Osteoblast (primary cell): ENCODE results near the gene PRXL2C. TPM values are rescaled to one million over a fixed set of nuclear protein-coding genes. Genes with fewer than 3 reads are reported as not detected.
A peak's percentile ranks its signal among the peaks of the same experiment; 100 is the strongest.

Source experiments
- DNase-seq: peaks from one replicate; pipeline ENCODE4 v3.0.0; 2011; ENCODE audit warnings: low spot score, mixed read lengths; ENCODE audit not compliant: insufficient read length; ENCODE audit errors: missing footprints
- H2AFZ ChIP-seq: 2 replicates; pipeline ENCODE4 v1.6.0; 2011; ENCODE audit warnings: mild to moderate bottlenecking, low read length
- H3K27ac ChIP-seq: 2 replicates; pipeline ENCODE4 v1.5.1; 2011; ENCODE audit warnings: mild to moderate bottlenecking, low read depth, low read length, moderate library complexity
- H3K27me3 ChIP-seq: 2 replicates; pipeline ENCODE4 v1.6.0; 2012; ENCODE audit warnings: mild to moderate bottlenecking, control low read depth, inconsistent platforms, low read length, moderate library complexity; ENCODE audit not compliant: insufficient read depth
- H3K36me3 ChIP-seq: 2 replicates; pipeline ENCODE4 v1.5.1; 2011; ENCODE audit warnings: mild to moderate bottlenecking, low read length, control low read depth, moderate library complexity; ENCODE audit not compliant: insufficient read depth
- H3K4me1 ChIP-seq: 2 replicates; pipeline ENCODE4 v1.5.1; 2011; ENCODE audit warnings: mild to moderate bottlenecking, low read length, control low read depth, moderate library complexity; ENCODE audit not compliant: insufficient read depth
- H3K4me2 ChIP-seq: 2 replicates; pipeline ENCODE4 v1.6.0; 2011; ENCODE audit warnings: mild to moderate bottlenecking, low read length; ENCODE audit not compliant: insufficient read depth
- H3K4me3 ChIP-seq: fragments of 200-600 bp; sonication (generic); 3 replicates; pipeline ENCODE4 v1.5.1; 2012; ENCODE audit warnings: mild to moderate bottlenecking, low read length, inconsistent platforms; ENCODE audit not compliant: insufficient read depth
- H3K79me2 ChIP-seq: 2 replicates; pipeline ENCODE4 v1.6.0; 2012; ENCODE audit warnings: mild to moderate bottlenecking, low read length, control low read depth, inconsistent platforms; ENCODE audit not compliant: insufficient read depth
- H3K9me3 ChIP-seq: 2 replicates; pipeline ENCODE4 v1.5.1; 2011; ENCODE audit warnings: low read depth, low read length, control low read depth
- H4K20me1 ChIP-seq: 2 replicates; pipeline ENCODE4 v1.6.0; 2012; ENCODE audit warnings: mild to moderate bottlenecking, low read length, control low read depth; ENCODE audit not compliant: insufficient read depth
- CTCF ChIP-seq: IDR thresholded peaks from 2 replicates; pipeline ENCODE4 v1.5.1; 2011; ENCODE audit warnings: mild to moderate bottlenecking, low read depth, low read length, moderate library complexity; ENCODE audit errors: extremely low read depth
- total RNA-seq: library from RNA; depleted of rRNA; stranded (reverse); fragments of >200 nt; gene quantifications from 2 replicates; pipeline ENCODE4 v1.2.3, GENCODE V29; 2012

PRXL2C gene
- total RNA-seq, 1 donor, result 30.8 TPM

GRCh38 chr9:96612966-96613589 is 42.0 kb downstream of the PRXL2C start:
- H3K36me3 ChIP-seq, result no peaks in the 10 kb centered on the region
- DNase-seq, result no peak
- H3K4me1 ChIP-seq, result peaks cover 22% of the 10 kb centered on the region
- H3K4me2 ChIP-seq, result peak overlapping the region; percentile 68
- no peaks in the 10 kb centered on the region for H4K20me1 ChIP-seq
- no peaks in the 10 kb centered on the region for H3K9me3 ChIP-seq
- H3K4me3 ChIP-seq, result no peak overlapping the region
- H3K27me3 ChIP-seq, result no peaks in the 10 kb centered on the region
- TF ChIP-seq CTCF, result no peak
- H3K27ac ChIP-seq, result no peak overlapping the region
- no peak overlapping the region for H2AFZ ChIP-seq
- H3K79me2 ChIP-seq, result peaks cover 51% of the 10 kb centered on the region

- Histone ChIP-seq H3K27ac (peak overlapping the region; percentile 73), H3K9me3 (no peaks in the 10 kb centered on the region), H3K4me2 (peak overlapping the region; percentile 68), H3K4me3 (peak overlapping the region; percentile 42), H2AFZ (peak overlapping the region; percentile 49), H3K36me3 (no peaks in the 10 kb centered on the region), H4K20me1 (no peaks in the 10 kb centered on the region), H3K27me3 (no peaks in the 10 kb centered on the region), H3K4me1 (peaks cover 20% of the 10 kb centered on the region), H3K79me2 (peaks cover 50% of the 10 kb centered on the region)
- DNase-seq, result peak; percentile 90
- TF ChIP-seq CTCF, result no peak
Observed at GRCh38 chr9:96612105-96612965, 42.8 kb downstream of the PRXL2C start.

DNA sequence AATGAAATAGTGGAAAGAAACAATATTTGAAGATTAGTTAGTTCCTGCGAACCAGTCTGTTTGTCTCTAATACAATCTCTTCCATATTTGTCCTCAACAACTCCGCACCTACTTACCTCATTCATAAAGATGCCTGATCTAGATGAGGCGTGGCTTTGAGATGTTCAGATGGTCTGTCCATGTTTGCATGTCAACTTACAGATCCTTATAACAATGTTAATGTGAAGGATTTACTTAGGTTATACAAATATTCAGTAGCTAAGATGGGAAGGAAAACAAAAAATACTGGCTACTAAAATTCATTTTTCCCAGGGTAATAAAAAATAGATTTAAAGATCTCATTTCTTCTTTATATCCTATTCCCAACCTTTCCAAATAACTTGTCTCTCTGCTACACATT is 43.8 kb downstream of the PRXL2C start:
- Histone ChIP-seq H3K4me1 (peaks cover 20% of the 10 kb centered on the region), H2AFZ (no peak overlapping the region), H3K4me2 (peak overlapping the region; percentile 68), H3K27ac (peak overlapping the region; percentile 73), H3K79me2 (peaks cover 46% of the 10 kb centered on the region), H4K20me1 (no peaks in the 10 kb centered on the region), H3K36me3 (no peaks in the 10 kb centered on the region), H3K27me3 (no peaks in the 10 kb centered on the region), H3K9me3 (no peaks in the 10 kb centered on the region), H3K4me3 (no peak overlapping the region)
- no peak for TF ChIP-seq CTCF
- no peak for DNase-seq

DNA sequence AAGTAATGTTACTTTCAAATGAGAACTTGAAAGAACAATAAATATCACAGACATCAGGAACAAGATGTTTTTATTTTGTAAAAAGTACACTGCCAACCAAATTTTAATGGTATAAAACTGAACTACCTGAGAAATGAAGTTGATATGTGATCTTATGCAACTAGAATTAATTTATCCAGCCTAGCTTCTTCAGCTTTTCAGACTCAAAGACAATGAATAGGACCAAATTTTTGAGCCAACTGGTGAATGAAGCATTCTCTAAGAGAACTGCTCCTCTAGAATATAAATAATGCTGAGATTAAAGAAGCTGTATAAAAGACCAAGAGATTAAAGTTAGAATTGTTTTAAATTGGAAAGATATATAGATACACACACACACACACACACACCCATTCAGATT is 45.4 kb downstream of the PRXL2C start:
- Histone ChIP-seq H3K27ac (no peak overlapping the region), H3K9me3 (no peaks in the 10 kb centered on the region), H2AFZ (no peak overlapping the region), H3K4me1 (peaks cover 17% of the 10 kb centered on the region), H3K36me3 (no peaks in the 10 kb centered on the region), H3K27me3 (no peaks in the 10 kb centered on the region), H3K79me2 (peaks cover 47% of the 10 kb centered on the region), H3K4me2 (no peak overlapping the region), H3K4me3 (no peak overlapping the region), H4K20me1 (no peaks in the 10 kb centered on the region)
- no peak for TF ChIP-seq CTCF
- DNase-seq, result no peak
